Breast epithelium (tissue), 4 donors: ENCODE data around the gene FCHSD2. TPM values are rescaled to one million over a fixed set of nuclear protein-coding genes. Genes with fewer than 3 reads are reported as not detected.
"Not testable (repeated sequence)": the region's sequence is repeated elsewhere in the genome, so short reads cannot be mapped to it uniquely, and the experiment has no call there.

ENCODE experiments used
- DNase-seq, 2 donors: peaks; one replicate each; pipeline ENCODE4 v3.0.0-alpha.2; 2019; ENCODE audit warnings: low spot score in 2 of 2
- H3K27ac ChIP-seq, 2 donors: fragments of 200-600 bp; sonication (generic) in 1 of 2; one replicate each; pipeline ENCODE4 v1.5.1; 2016 to 2019; ENCODE audit warnings: mild to moderate bottlenecking in 1 of 2
- H3K27me3 ChIP-seq, 2 donors: fragments of 200-600 bp; sonication (generic) in 1 of 2; one replicate each; pipeline versions ENCODE4 v1.5.1 to v1.6.0; 2017 to 2019; ENCODE audit warnings: control low read depth in 1 of 2, mild to moderate bottlenecking in 1 of 2
- H3K36me3 ChIP-seq: fragments of 200-600 bp; one replicate; pipeline ENCODE4 v1.5.1; 2019
- H3K4me1 ChIP-seq, 2 donors: fragments of 200-600 bp; sonication (generic); one replicate each; pipeline ENCODE4 v1.5.1; 2016 to 2019; ENCODE audit warnings: control low read depth in 1 of 2
- H3K4me3 ChIP-seq, 3 donors: fragments of 200-600 bp; sonication (generic); 1 replicate in 2 of 3; 2 replicates in 1 of 3; pipeline ENCODE4 v1.5.1; 2016 to 2019; ENCODE audit warnings: mild to moderate bottlenecking in 3 of 3, moderate library complexity in 2 of 3
- H3K9me3 ChIP-seq, 2 donors: fragments of 200-600 bp; sonication (generic) in 1 of 2; one replicate each; pipeline ENCODE4 v1.5.1; 2016 to 2019; ENCODE audit warnings: control low read depth in 1 of 2
- CTCF ChIP-seq, 3 donors: fragments of 450-650 bp; IDR thresholded peaks; one replicate each; pipeline ENCODE4 v1.5.1; 2016 to 2017; ENCODE audit warnings: antibody characterized with exemption in 3 of 3, mild to moderate bottlenecking in 3 of 3, moderate library complexity in 3 of 3
- POLR2A ChIP-seq: fragments of 450-650 bp; IDR thresholded peaks from one replicate; pipeline ENCODE4 v1.6.1; 2016; ENCODE audit warnings: antibody characterized with exemption, mild to moderate bottlenecking, moderate library complexity
- POLR2AphosphoS5 ChIP-seq, 3 donors: sonication (generic); formaldehyde crosslinking; IDR thresholded peaks; one replicate each; pipeline ENCODE4 v1.6.1; 2017; ENCODE audit warnings: antibody characterized with exemption in 3 of 3
- intact Hi-C: fragments of 100-400 bp; cut with DNase I; formaldehyde crosslinking; loops from one replicate; pipeline ENCODE4 v1.15.1; 2023; ENCODE audit warnings: low total_unique reads
- total RNA-seq, 3 donors: library from RNA; depleted of rRNA; stranded (reverse); fragments of >200 nt; gene quantifications; one replicate each; pipeline ENCODE4 v1.1.0, GENCODE V29; 2016

Gene FCHSD2
- total RNA-seq, 3 donors from 2014 or later, result 15.5 to 23.4 (median 19.0) TPM

DNA sequence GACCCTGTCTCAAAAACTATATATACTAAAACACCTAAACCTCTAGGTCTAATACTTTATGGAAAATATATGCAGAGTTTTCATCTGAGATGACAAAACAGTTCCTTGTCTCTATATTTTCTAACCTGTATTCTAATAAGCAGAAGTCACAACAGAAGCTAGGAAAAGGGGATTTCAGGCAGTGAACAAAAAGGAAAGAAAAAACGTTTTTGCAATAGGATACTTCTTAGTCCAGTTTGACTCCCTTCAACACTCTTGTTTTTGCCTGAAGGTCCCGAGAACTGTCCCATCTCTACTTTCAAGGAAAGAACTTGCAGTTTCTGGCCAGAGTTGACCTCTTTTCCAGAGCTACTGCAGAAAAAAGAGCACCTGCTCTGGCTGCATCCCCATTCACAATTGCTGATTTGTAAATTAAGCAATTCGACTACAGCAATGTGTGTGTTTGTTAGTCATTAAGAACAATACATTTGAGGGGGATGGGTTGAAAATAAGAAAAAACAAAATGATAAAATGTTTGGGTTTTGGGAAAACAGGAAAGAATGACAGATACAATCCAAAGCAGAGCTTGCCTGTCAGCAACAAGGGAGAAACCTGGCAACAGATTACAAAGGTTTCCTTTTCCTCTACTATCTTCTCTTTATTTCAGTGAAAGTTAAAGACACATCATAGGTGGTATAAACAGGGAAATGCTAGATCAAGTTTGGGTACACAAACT lies 160.0 kb downstream of the FCHSD2 start:
- Histone ChIP-seq H3K4me1 (no peaks in the 10 kb centered on the region), H3K9me3 (no peaks in the 10 kb centered on the region), H3K27ac (no peak overlapping the region), H3K36me3 (no peaks in the 10 kb centered on the region), H3K27me3 (no peaks in the 10 kb centered on the region), H3K4me3 (no peak overlapping the region)
- no peak for DNase-seq
- intact Hi-C loops, result no loop called here
- TF ChIP-seq POLR2AphosphoS5 (IDR thresholded peaks at IDR 0.05), result no peak
- TF ChIP-seq POLR2A, result no peak
- TF ChIP-seq CTCF (IDR thresholded peaks at IDR 0.05), result no peak

- Histone ChIP-seq H3K4me1 (no peaks in the 10 kb centered on the region), H3K36me3 (no peaks in the 10 kb centered on the region), H3K9me3 (peaks cover 0 to 4% of the 10 kb centered on the region in 2 donors), H3K4me3 (no peak overlapping the region), H3K27me3 (no peaks in the 10 kb centered on the region), H3K27ac (no peak overlapping the region)
- TF ChIP-seq POLR2AphosphoS5 (IDR thresholded peaks at IDR 0.05), result no peak
- no peak for TF ChIP-seq CTCF (IDR thresholded peaks at IDR 0.05)
- no peak for TF ChIP-seq POLR2A
- no peak for DNase-seq
- intact Hi-C loops, result no loop called here
These were observed 161.0 kb downstream of the FCHSD2 start for GRCh38 chr11:72981080-72981479.

DNA sequence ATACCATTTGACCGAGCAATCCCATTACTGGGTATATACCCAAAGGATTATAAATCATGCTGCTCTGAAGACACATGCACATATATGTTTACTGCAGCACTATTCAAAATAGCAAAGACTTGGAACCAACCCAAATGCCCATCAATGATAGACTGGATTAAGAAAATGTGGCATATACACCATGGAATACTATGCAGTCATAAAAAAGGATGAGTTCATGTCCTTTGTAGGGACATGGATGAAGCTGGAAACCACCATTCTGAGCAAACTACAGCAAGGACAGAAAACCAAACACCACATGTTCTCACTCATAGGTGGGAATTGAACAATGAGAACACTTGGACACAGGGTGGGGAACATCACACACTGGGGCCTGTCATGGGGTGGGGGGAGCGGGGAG lies 164.3 kb downstream of the FCHSD2 start:
- H3K27ac ChIP-seq, H3K4me3 ChIP-seq, H3K9me3 ChIP-seq, H3K27me3 ChIP-seq, DNase-seq, H3K4me1 ChIP-seq, H3K36me3 ChIP-seq, intact Hi-C loops: not testable (repeated sequence)

DNA sequence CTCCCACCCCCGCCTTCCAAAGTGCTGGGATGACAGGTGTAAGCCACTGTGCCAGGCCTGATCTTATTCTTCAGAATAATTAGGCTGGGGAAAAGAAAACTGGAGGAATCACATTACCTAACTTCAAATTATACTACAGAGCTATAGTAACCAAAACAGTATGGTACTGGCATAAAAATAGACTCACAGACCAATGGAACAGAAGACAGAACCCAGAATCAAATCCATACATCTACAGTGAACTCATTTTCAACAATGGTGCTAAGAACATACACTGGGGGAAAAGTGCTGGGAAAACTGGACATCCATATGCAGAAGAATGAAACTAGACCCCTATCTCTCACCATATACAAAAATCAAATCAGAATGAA lies 165.6 kb downstream of the FCHSD2 start:
- intact Hi-C loops, H3K9me3 ChIP-seq, DNase-seq, H3K27me3 ChIP-seq, H3K4me3 ChIP-seq, H3K36me3 ChIP-seq, H3K4me1 ChIP-seq: not testable (repeated sequence)
- peak overlapping the region; percentile 59 to 65 for H3K27ac ChIP-seq

DNA sequence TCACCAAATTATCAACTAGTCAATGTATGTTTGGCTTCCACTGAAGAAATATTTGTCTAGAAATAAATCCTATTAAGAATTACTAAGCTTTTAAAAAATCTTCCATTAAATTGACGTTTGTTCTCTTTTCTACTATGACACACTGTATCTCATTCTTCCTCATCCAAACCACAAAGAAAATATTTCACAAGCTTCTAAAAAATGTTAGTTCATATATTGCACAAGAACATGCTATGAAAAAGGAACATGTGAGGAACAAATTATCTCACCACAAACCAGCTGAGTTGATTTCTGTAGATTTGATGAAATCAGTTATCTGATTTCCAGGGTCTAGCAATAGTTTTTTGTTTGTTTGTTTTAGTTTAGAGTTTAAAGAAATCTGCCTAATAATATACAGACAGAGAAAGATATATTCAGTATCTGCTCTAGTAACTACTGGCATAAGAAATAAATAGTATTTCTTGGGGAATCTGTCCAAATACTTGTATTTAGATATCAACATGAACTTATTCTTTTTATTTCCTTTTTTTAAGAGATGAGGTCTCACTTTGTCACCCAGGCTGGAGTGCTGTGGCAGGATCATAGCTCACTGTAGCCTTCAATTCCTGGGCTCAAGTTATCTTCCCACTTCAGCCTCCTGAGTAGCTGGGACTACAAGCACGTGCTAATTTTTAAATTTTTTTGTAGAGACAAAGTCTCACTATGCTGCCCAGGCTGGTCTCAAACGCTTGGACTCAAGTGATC lies 166.2 kb downstream of the FCHSD2 start:
- H3K36me3 ChIP-seq, result no peaks in the 10 kb centered on the region

More for the DNA sequence above, 166.2 kb downstream of the FCHSD2 start:
- H3K27ac ChIP-seq, result peak overlapping the region; percentile 59 to 65
- H3K9me3 ChIP-seq, result peaks cover 0 to 4% of the 10 kb centered on the region in 2 donors
- DNase-seq, result no peak
- intact Hi-C loops, result no loop called here
- no peak for TF ChIP-seq POLR2A
- TF ChIP-seq POLR2AphosphoS5 (IDR thresholded peaks at IDR 0.05), result no peak
- no peak for TF ChIP-seq CTCF (IDR thresholded peaks at IDR 0.05)
- no peak overlapping the region for H3K4me3 ChIP-seq
- H3K27me3 ChIP-seq, result no peaks in the 10 kb centered on the region
- H3K4me1 ChIP-seq, result no peaks in the 10 kb centered on the region
